ENCODE measurements around the gene RUNX1. TPM values are rescaled to one million over a fixed set of nuclear protein-coding genes. Genes with fewer than 3 reads are reported as not detected.

The RUNX1 gene
- total RNA-seq, 2 experiments from 2014 or later = 52.0 to 54.0 TPM

GRCh38 chr21:34981791-34982190 lies 67.3 kb downstream of the RUNX1 start:
- no peaks in the 10 kb centered on the region for H3K9me3 Mint-ChIP-seq
- peaks cover 61% of the 10 kb centered on the region for H3K4me1 Mint-ChIP-seq

GRCh38 chr21:34980423-34981115 lies 68.5 kb downstream of the RUNX1 start:
- Mint-ChIP-seq H3K27ac (no peak overlapping the region), H3K36me3 (ENCODE audit: low read depth) (peaks cover 56% of the 10 kb centered on the region), H3K9me3 (peaks cover 3% of the 10 kb centered on the region), H3K4me1 (peaks cover 57% of the 10 kb centered on the region), H3K27me3 (peaks cover 11% of the 10 kb centered on the region), H3K4me3 (no peak overlapping the region)
- POLR2A ChIA-PET = no interaction called here
- no peak for DNase-seq
- CTCF ChIA-PET = interaction anchor here (1.0 to 1.7 kb wide), 4 partner anchors 9 to 25 kb away, joined by 3 to 5 read pairs (median 4); no protein-coding TSS in a partner anchor

More at GRCh38 chr21:34981791-34982190, 67.3 kb downstream of the RUNX1 start:
- Mint-ChIP-seq H3K36me3 (ENCODE audit: low read depth) (peaks cover 51% of the 10 kb centered on the region), H3K27ac (no peak overlapping the region), H3K27me3 (peaks cover 5% of the 10 kb centered on the region), H3K4me3 (no peak overlapping the region)
- no peak for DNase-seq
- CTCF ChIA-PET = interaction anchor here (0.6 to 1.7 kb wide), 5 partner anchors 8 to 28 kb away, joined by 3 to 5 read pairs (median 3); no protein-coding TSS in a partner anchor
- POLR2A ChIA-PET = interaction anchor here (0.7 kb wide), 1 partner anchor 35 kb away, joined by 6 read pairs; no protein-coding TSS in a partner anchor

GRCh38 chr21:34979383-34979782 lies 69.7 kb downstream of the RUNX1 start:
- Mint-ChIP-seq H3K4me1 (peaks cover 58% of the 10 kb centered on the region), H3K27ac (no peak overlapping the region), H3K27me3 (peaks cover 14% of the 10 kb centered on the region), H3K9me3 (peaks cover 3% of the 10 kb centered on the region), H3K4me3 (no peak overlapping the region), H3K36me3 (ENCODE audit: low read depth) (peaks cover 51% of the 10 kb centered on the region)
- CTCF ChIA-PET = interaction anchor here (1.0 kb wide), 1 partner anchor 24 kb away, joined by 4 read pairs; no protein-coding TSS in a partner anchor
- DNase-seq = no peak
- POLR2A ChIA-PET = no interaction called here

GRCh38 chr21:34977333-34977732 lies 71.8 kb downstream of the RUNX1 start:
- ChIA-PET POLR2A (no interaction called here), CTCF (interaction anchor here (0.6 to 1.1 kb wide), 2 partner anchors 30 to 34 kb away, joined by 3 to 4 read pairs; no protein-coding TSS in a partner anchor)
- peaks cover 24% of the 10 kb centered on the region for H3K27me3 Mint-ChIP-seq
- no peak overlapping the region for H3K4me3 Mint-ChIP-seq
- peaks cover 61% of the 10 kb centered on the region for H3K36me3 Mint-ChIP-seq (ENCODE audit: low read depth)
- no peak for DNase-seq
- peaks cover 60% of the 10 kb centered on the region for H3K4me1 Mint-ChIP-seq
- peaks cover 3% of the 10 kb centered on the region for H3K9me3 Mint-ChIP-seq
- H3K27ac Mint-ChIP-seq = no peak overlapping the region

GRCh38 chr21:34974162-34974981 lies 74.7 kb downstream of the RUNX1 start:
- Mint-ChIP-seq H3K27ac (peak overlapping the region; percentile 87), H3K27me3 (peaks cover 28% of the 10 kb centered on the region), H3K4me3 (peak overlapping the region; percentile 65), H3K36me3 (ENCODE audit: low read depth) (peaks cover 62% of the 10 kb centered on the region), H3K9me3 (peaks cover 6% of the 10 kb centered on the region), H3K4me1 (peaks cover 72% of the 10 kb centered on the region)
- ChIA-PET POLR2A (interaction anchor here (0.5 to 1.0 kb wide), 6 partner anchors 9 to 301 kb away, joined by 3 to 4 read pairs (median 3); no protein-coding TSS in a partner anchor), CTCF (interaction anchor here (0.8 to 3.0 kb wide), 13 partner anchors 9 to 200 kb away, joined by 3 to 15 read pairs (median 5); no protein-coding TSS in a partner anchor)
- DNase-seq = peak; percentile 68

- CTCF ChIA-PET = interaction anchor here (0.8 to 3.0 kb wide), 9 partner anchors 10 to 84 kb away, joined by 3 to 15 read pairs (median 5); no protein-coding TSS in a partner anchor
- POLR2A ChIA-PET = interaction anchor here (1.0 kb wide), 2 partner anchors 10 to 166 kb away, joined by 3 to 4 read pairs; no protein-coding TSS in a partner anchor
- DNase-seq = no peak
- H3K4me1 Mint-ChIP-seq = peaks cover 74% of the 10 kb centered on the region
- H3K4me3 Mint-ChIP-seq = peak overlapping the region; percentile 65
- H3K36me3 Mint-ChIP-seq (ENCODE audit: low read depth) = peaks cover 65% of the 10 kb centered on the region
- H3K9me3 Mint-ChIP-seq = peaks cover 6% of the 10 kb centered on the region
- H3K27me3 Mint-ChIP-seq = peaks cover 25% of the 10 kb centered on the region
- peak overlapping the region; percentile 87 for H3K27ac Mint-ChIP-seq
These were observed 75.4 kb downstream of the RUNX1 start for GRCh38 chr21:34973685-34974084.

- H3K36me3 Mint-ChIP-seq (ENCODE audit: low read depth) = peaks cover 64% of the 10 kb centered on the region
- CTCF ChIA-PET = no interaction called here
- H3K27ac Mint-ChIP-seq = no peak overlapping the region
- H3K27me3 Mint-ChIP-seq = peaks cover 23% of the 10 kb centered on the region
- H3K4me3 Mint-ChIP-seq = no peak overlapping the region
- H3K4me1 Mint-ChIP-seq = peaks cover 88% of the 10 kb centered on the region
- peaks cover 6% of the 10 kb centered on the region for H3K9me3 Mint-ChIP-seq
- POLR2A ChIA-PET = interaction anchor here (0.7 kb wide), 1 partner anchor 12 kb away, joined by 5 read pairs; no protein-coding TSS in a partner anchor
- no peak for DNase-seq
These were observed 77.4 kb downstream of the RUNX1 start for GRCh38 chr21:34971656-34972055.

DNA sequence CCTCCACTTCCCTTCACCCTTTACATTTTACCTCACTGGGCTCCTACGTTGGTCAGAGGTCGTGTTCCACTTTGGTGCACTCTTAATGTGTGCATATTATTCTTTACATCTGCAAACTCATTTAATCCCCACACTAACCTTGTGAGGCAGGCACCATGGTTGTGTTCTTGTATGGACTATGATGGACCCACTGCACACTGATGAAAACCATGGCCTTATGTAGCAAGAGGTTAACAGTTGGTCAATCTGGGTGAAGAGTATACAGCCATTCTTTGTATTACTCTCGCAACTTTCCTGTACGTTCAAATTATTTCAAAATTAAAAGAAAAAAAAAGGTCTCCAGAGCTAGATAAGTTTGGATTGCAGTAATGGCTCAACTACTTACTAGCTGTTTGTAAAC lies 78.5 kb downstream of the RUNX1 start:
- peaks cover 4% of the 10 kb centered on the region for H3K9me3 Mint-ChIP-seq
- peaks cover 17% of the 10 kb centered on the region for H3K27me3 Mint-ChIP-seq
- CTCF ChIA-PET = no interaction called here
- peaks cover 65% of the 10 kb centered on the region for H3K36me3 Mint-ChIP-seq (ENCODE audit: low read depth)
- POLR2A ChIA-PET = no interaction called here
- no peak for DNase-seq
- no peak overlapping the region for H3K27ac Mint-ChIP-seq
- no peak overlapping the region for H3K4me3 Mint-ChIP-seq
- peaks cover 91% of the 10 kb centered on the region for H3K4me1 Mint-ChIP-seq

DNA sequence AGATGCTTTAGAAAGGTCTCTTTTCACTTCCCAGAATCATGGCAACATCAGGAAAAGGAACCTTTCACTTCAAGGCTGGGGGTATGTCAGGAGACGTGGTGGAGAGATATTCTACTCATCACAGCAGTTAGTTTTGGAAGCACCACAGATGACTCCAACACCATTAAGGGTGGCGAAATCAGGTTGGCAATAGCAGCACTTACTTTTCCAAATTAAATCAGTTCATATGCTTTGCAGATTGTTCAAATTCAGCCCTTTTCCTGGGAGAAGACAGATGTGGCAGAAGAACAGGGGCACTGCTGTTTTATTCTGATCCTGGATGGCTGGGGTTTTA lies 79.0 kb downstream of the RUNX1 start:
- POLR2A ChIA-PET = no interaction called here
- Mint-ChIP-seq H3K4me3 (no peak overlapping the region), H3K36me3 (ENCODE audit: low read depth) (peaks cover 64% of the 10 kb centered on the region), H3K27ac (no peak overlapping the region), H3K9me3 (peaks cover 4% of the 10 kb centered on the region), H3K27me3 (peaks cover 15% of the 10 kb centered on the region), H3K4me1 (peaks cover 91% of the 10 kb centered on the region)
- no peak for DNase-seq
- CTCF ChIA-PET = interaction anchor here (0.8 kb wide), 1 partner anchor 13 kb away, joined by 5 read pairs; no protein-coding TSS in a partner anchor

DNA sequence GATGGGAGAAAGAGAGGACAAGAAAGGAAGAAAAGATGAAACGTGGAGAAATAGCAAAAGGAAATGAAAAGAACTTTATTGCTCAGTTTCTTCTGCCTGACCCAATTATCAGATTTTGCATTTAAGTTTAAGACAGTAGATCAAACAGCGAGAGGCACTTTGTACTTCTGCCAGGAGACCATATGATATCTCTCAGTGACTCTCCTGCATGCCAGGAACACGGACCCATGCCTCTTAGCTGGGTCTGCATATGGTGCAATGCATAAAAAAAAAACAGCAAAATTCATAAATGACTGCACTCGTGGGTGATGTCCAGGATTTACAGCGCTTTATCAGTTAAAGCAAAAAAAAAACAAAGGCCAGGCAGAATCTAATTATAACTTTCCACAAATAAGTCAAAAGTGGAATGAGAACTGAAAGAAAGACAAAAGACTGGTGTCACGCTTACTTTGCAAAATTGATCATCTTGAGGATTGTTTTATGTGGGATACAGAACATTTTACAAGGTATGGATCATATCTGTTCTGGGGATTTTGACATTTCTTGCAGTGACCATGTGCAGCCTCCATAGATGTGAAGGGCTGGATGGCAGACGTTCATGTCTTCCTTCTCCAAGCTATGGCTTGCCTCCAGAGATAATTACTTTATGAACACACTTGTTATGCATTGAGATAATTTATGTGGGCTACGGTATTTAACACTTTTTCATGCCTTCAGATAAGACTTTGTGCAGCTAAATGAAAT lies 79.5 kb downstream of the RUNX1 start:
- peak overlapping the region; percentile 35 for H3K4me3 Mint-ChIP-seq
- peaks cover 15% of the 10 kb centered on the region for H3K27me3 Mint-ChIP-seq
- ChIA-PET POLR2A (no interaction called here), CTCF (interaction anchor here (0.6 to 0.8 kb wide), 3 partner anchors 14 to 128 kb away, joined by 3 to 5 read pairs (median 5); no protein-coding TSS in a partner anchor)
- H3K9me3 Mint-ChIP-seq = peaks cover 4% of the 10 kb centered on the region
- peak overlapping the region; percentile 80 for H3K27ac Mint-ChIP-seq
- peaks cover 69% of the 10 kb centered on the region for H3K36me3 Mint-ChIP-seq (ENCODE audit: low read depth)
- no peak for DNase-seq
- peaks cover 91% of the 10 kb centered on the region for H3K4me1 Mint-ChIP-seq

- H3K4me3 Mint-ChIP-seq = peak overlapping the region; percentile 35
- ChIA-PET CTCF (interaction anchor here (0.6 to 1.2 kb wide), 2 partner anchors 18 to 20 kb away, joined by 3 read pairs; no protein-coding TSS in a partner anchor), POLR2A (no interaction called here)
- H3K27ac Mint-ChIP-seq = peak overlapping the region; percentile 80
- DNase-seq = no peak
- H3K27me3 Mint-ChIP-seq = peaks cover 15% of the 10 kb centered on the region
- H3K9me3 Mint-ChIP-seq = peaks cover 4% of the 10 kb centered on the region
- peaks cover 67% of the 10 kb centered on the region for H3K36me3 Mint-ChIP-seq (ENCODE audit: low read depth)
- H3K4me1 Mint-ChIP-seq = peaks cover 89% of the 10 kb centered on the region
These were observed 80.4 kb downstream of the RUNX1 start for GRCh38 chr21:34968414-34969333.

Data from activated CD4-positive, alpha-beta T cell treated with anti-CD3 and anti-CD28 coated beads, Interleukin-2, amount 10 ng/mL, durations not matched to agents 7 days and 5 days (primary cell).